Activated T-cell treated with anti-CD3 and anti-CD28 coated beads for 4 hours (primary cell): Measurements from ENCODE around the gene FGFR2.

Source experiments
- DNase-seq: peaks from one replicate; pipeline ENCODE4 v3.0.0-alpha.2; 2020

The FGFR2 gene

GRCh38 chr10:121442086-121442935 is 155.9 kb downstream of the FGFR2 start:
- no peak for DNase-seq

GRCh38 chr10:121440461-121440860 is 157.8 kb downstream of the FGFR2 start:
- DNase-seq: no peak

- DNase-seq: no peak
These were observed 159.9 kb downstream of the FGFR2 start for GRCh38 chr10:121438333-121438732.

GRCh38 chr10:121437596-121437995 is 160.6 kb downstream of the FGFR2 start:
- DNase-seq: no peak

- DNase-seq: no peak
These were observed 161.5 kb downstream of the FGFR2 start for GRCh38 chr10:121436630-121437341.

- no peak for DNase-seq
These were observed 162.0 kb downstream of the FGFR2 start for GRCh38 chr10:121436281-121436629.

GRCh38 chr10:121435099-121435875 is 163.0 kb downstream of the FGFR2 start:
- no peak for DNase-seq

GRCh38 chr10:121433965-121434364 is 164.3 kb downstream of the FGFR2 start:
- DNase-seq: no peak

- DNase-seq: no peak
These were observed 169.4 kb downstream of the FGFR2 start for GRCh38 chr10:121428867-121429266.
